Hindlimb muscle (tissue), 1 donor: ENCODE data around the gene KLC4. TPM values are rescaled to one million over a fixed set of nuclear protein-coding genes. Genes with fewer than 3 reads are reported as not detected.

ENCODE experiments used
- polyA plus RNA-seq: library from polyadenylated mRNA; unstranded; fragments of 120-200 nt; gene quantifications from one replicate; pipeline ENCODE4 v1.2.1, GENCODE V29; 2013; ENCODE audit not compliant: insufficient read length

Gene KLC4
- polyA plus RNA-seq, 1 donor, result 28.5 TPM

Other genes with a start within 250 kb of the KLC4 start
- 71.8 TPM for gene RPL7L1, start 180.0 kb upstream of the KLC4 start, polyA plus RNA-seq
- gene PTCRA, start 143.6 kb upstream of the KLC4 start, polyA plus RNA-seq, result not detected
- 29.5 TPM for gene CNPY3, start 130.2 kb upstream of the KLC4 start, polyA plus RNA-seq
- 0.49 TPM for gene GNMT, start 98.9 kb upstream of the KLC4 start, polyA plus RNA-seq
- 20.9 TPM for gene PEX6, start 80.5 kb upstream of the KLC4 start, polyA plus RNA-seq
- 47.7 TPM for gene PPP2R5D, start 75.1 kb upstream of the KLC4 start, polyA plus RNA-seq
- 38.2 TPM for gene MEA1, start 45.7 kb upstream of the KLC4 start, polyA plus RNA-seq
- 245 TPM for gene KLHDC3, start 45.4 kb upstream of the KLC4 start, polyA plus RNA-seq
- gene RRP36, start 38.0 kb upstream of the KLC4 start, polyA plus RNA-seq, result 43.6 TPM
- gene CUL7, start 5.8 kb upstream of the KLC4 start, polyA plus RNA-seq, result 52.6 TPM
- gene MRPL2, start 197 bp upstream of the KLC4 start, polyA plus RNA-seq, result 45.6 TPM
- gene PTK7, start 16.7 kb downstream of the KLC4 start, polyA plus RNA-seq, result 53.6 TPM
- gene SRF, start 111.6 kb downstream of the KLC4 start, polyA plus RNA-seq, result 48.6 TPM
- 20.2 TPM for gene CUL9, start 122.6 kb downstream of the KLC4 start, polyA plus RNA-seq
- gene DNPH1, start 169.8 kb downstream of the KLC4 start, polyA plus RNA-seq, result 20.3 TPM
- gene TTBK1, start 183.8 kb downstream of the KLC4 start, polyA plus RNA-seq, result 0.10 TPM
- gene SLC22A7, start 238.6 kb downstream of the KLC4 start, polyA plus RNA-seq, result not detected
- 2.1 TPM for gene CRIP3, start 249.2 kb downstream of the KLC4 start, polyA plus RNA-seq